HG02588 (cell line): ENCODE results near the gene CCDC92.
"Not testable (repeated sequence)": the region's sequence is repeated elsewhere in the genome, so short reads cannot be mapped to it uniquely, and the experiment has no call there.

Source experiments
- ATAC-seq: cut with Tn5 transposase; IDR thresholded peaks from one replicate; pipeline ENCODE4 v1.9.1; 2021; ENCODE audit warnings: mild to moderate bottlenecking, moderate library complexity; ENCODE audit not compliant: unreplicated experiment

Gene CCDC92

GRCh38 chr12:123912415-123913380 lies 59.9 kb downstream of the CCDC92 start:
- ATAC-seq, result no peak

- not testable (repeated sequence) for ATAC-seq
Observed at GRCh38 chr12:123911672-123912409, 60.8 kb downstream of the CCDC92 start.

GRCh38 chr12:123910761-123911193 lies 61.9 kb downstream of the CCDC92 start:
- no peak for ATAC-seq

GRCh38 chr12:123910057-123910456 lies 62.6 kb downstream of the CCDC92 start:
- no peak for ATAC-seq

- ATAC-seq, result no peak
Observed at GRCh38 chr12:123908884-123909725, 63.5 kb downstream of the CCDC92 start.

- no peak for ATAC-seq
Observed at GRCh38 chr12:123907726-123908476, 64.7 kb downstream of the CCDC92 start.

- ATAC-seq, result no peak
Observed at GRCh38 chr12:123906711-123907420, 65.8 kb downstream of the CCDC92 start.

GRCh38 chr12:123905319-123905925 lies 67.2 kb downstream of the CCDC92 start:
- ATAC-seq, result no peak

GRCh38 chr12:123903301-123904065 lies 69.1 kb downstream of the CCDC92 start:
- ATAC-seq, result no peak

GRCh38 chr12:123902821-123903220 lies 69.8 kb downstream of the CCDC92 start:
- no peak for ATAC-seq

- ATAC-seq, result no peak
Observed at GRCh38 chr12:123900871-123901376, 71.7 kb downstream of the CCDC92 start.

GRCh38 chr12:123899368-123899767 lies 73.3 kb downstream of the CCDC92 start:
- no peak for ATAC-seq

- ATAC-seq, result no peak
Observed at GRCh38 chr12:123898673-123899072, 74.0 kb downstream of the CCDC92 start.

GRCh38 chr12:123897221-123897620 lies 75.4 kb downstream of the CCDC92 start:
- ATAC-seq, result no peak

- no peak for ATAC-seq
Observed at GRCh38 chr12:123896767-123897166, 75.9 kb downstream of the CCDC92 start.

- no peak for ATAC-seq
Observed at GRCh38 chr12:123895451-123895850, 77.2 kb downstream of the CCDC92 start.

GRCh38 chr12:123894823-123895345 lies 77.7 kb downstream of the CCDC92 start:
- no peak for ATAC-seq

GRCh38 chr12:123893276-123893675 lies 79.4 kb downstream of the CCDC92 start:
- no peak for ATAC-seq
